Endothelial cell (in vitro differentiated cells): Measurements from ENCODE around the gene ERVH48-1. TPM values are rescaled to one million over a fixed set of nuclear protein-coding genes. Genes with fewer than 3 reads are reported as not detected.

Experiments
- DNase-seq: peaks from one replicate; pipeline ENCODE4 v3.0.0; 2021; ENCODE audit warnings: low spot score
- H3K27ac Mint-ChIP-seq: one replicate; pipeline ENCODE4 v1.8.0; 2021; ENCODE audit warnings: mixed read lengths, inconsistent platforms; ENCODE audit not compliant: unreplicated experiment
- H3K27me3 Mint-ChIP-seq: one replicate; pipeline ENCODE4 v1.8.0; 2021; ENCODE audit warnings: mild to moderate bottlenecking, moderate library complexity, mixed read lengths, inconsistent platforms; ENCODE audit not compliant: unreplicated experiment
- H3K36me3 Mint-ChIP-seq: one replicate; pipeline ENCODE4 v1.8.0; 2021; ENCODE audit warnings: mild to moderate bottlenecking, low read depth, mixed read lengths, inconsistent platforms; ENCODE audit not compliant: unreplicated experiment
- H3K4me1 Mint-ChIP-seq: one replicate; pipeline ENCODE4 v1.8.0; 2021; ENCODE audit warnings: mild to moderate bottlenecking, mixed read lengths, inconsistent platforms; ENCODE audit not compliant: unreplicated experiment
- H3K4me3 Mint-ChIP-seq: one replicate; pipeline ENCODE4 v1.8.0; 2021; ENCODE audit warnings: mild to moderate bottlenecking, mixed read lengths, inconsistent platforms; ENCODE audit not compliant: unreplicated experiment
- H3K9me3 Mint-ChIP-seq: one replicate; pipeline ENCODE4 v1.8.0; 2021; ENCODE audit warnings: mixed read lengths, inconsistent platforms; ENCODE audit not compliant: unreplicated experiment
- total RNA-seq: library from RNA; stranded (reverse); fragmentation: NEBNext Ultra II Directional; extraction: Animal tissue kit (Norgen Biotek cat#: 25700); gene quantifications from one replicate; pipeline ENCODE4 v1.2.1, GENCODE V29; 2021; ENCODE audit not compliant: unreplicated experiment
- TF ChIP-seq, protein P1 (sequence below): fragments of 200-600 bp; sonication (generic); IDR thresholded peaks from one replicate; pipeline ENCODE4 v1.5.0; 2021; ENCODE audit warnings: antibody characterized with exemption; ENCODE audit not compliant: unreplicated experiment

The ERVH48-1 gene
- total RNA-seq, 1 donor from 2014 or later: 20.5 TPM

DNA sequence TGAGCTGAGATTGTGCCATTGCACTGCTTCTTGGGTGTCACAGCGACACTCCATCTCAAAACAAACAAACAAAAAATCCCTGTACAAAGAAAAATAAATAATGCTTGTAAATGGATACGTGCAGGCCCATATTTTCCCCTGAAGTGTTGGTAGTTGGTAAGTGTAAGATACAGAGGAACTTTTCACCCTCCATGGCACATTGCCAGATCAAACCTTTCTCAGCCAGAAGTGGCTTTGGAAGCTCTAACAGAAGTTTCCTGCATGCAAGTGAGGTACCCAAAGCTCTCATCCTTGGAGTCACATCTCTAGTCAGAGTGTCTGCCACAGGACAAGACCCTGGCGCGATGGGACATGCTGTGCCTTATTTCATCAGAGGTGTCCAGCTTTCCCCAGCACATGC is 25.0 kb downstream of the ERVH48-1 start:
- no peak overlapping the region for H3K4me3 Mint-ChIP-seq
- TF ChIP-seq, protein P1, sequence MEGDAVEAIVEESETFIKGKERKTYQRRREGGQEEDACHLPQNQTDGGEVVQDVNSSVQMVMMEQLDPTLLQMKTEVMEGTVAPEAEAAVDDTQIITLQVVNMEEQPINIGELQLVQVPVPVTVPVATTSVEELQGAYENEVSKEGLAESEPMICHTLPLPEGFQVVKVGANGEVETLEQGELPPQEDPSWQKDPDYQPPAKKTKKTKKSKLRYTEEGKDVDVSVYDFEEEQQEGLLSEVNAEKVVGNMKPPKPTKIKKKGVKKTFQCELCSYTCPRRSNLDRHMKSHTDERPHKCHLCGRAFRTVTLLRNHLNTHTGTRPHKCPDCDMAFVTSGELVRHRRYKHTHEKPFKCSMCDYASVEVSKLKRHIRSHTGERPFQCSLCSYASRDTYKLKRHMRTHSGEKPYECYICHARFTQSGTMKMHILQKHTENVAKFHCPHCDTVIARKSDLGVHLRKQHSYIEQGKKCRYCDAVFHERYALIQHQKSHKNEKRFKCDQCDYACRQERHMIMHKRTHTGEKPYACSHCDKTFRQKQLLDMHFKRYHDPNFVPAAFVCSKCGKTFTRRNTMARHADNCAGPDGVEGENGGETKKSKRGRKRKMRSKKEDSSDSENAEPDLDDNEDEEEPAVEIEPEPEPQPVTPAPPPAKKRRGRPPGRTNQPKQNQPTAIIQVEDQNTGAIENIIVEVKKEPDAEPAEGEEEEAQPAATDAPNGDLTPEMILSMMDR: no peak
- no peak overlapping the region for H3K27ac Mint-ChIP-seq
- peaks cover 25% of the 10 kb centered on the region for H3K36me3 Mint-ChIP-seq
- no peaks in the 10 kb centered on the region for H3K9me3 Mint-ChIP-seq
- no peak for DNase-seq
- H3K27me3 Mint-ChIP-seq: no peaks in the 10 kb centered on the region
- no peaks in the 10 kb centered on the region for H3K4me1 Mint-ChIP-seq

GRCh38 chr21:42892931-42893755 is 32.3 kb downstream of the ERVH48-1 start, which contains the start of gene NDUFV3:
NDUFV3 (plus strand) TSS chr21:42893309; CDS start chr21:42893334, 25 bp downstream.
- peak within 1 kb of the TSS; percentile 81 for H3K27ac Mint-ChIP-seq
- TF ChIP-seq, protein P1: no peak
- H3K4me3 Mint-ChIP-seq: peak within 1 kb of the TSS; percentile 92
- peaks cover 2% of the 10 kb centered on the region for H3K36me3 Mint-ChIP-seq
- peak; percentile 100 for DNase-seq
- no peaks in the 10 kb centered on the region for H3K27me3 Mint-ChIP-seq
- H3K9me3 Mint-ChIP-seq: no peaks in the 10 kb centered on the region
- peaks cover 4% of the 10 kb centered on the region for H3K4me1 Mint-ChIP-seq

GRCh38 chr21:42892582-42892930 is 32.9 kb downstream of the ERVH48-1 start:
- Mint-ChIP-seq H3K27ac (peak overlapping the region; percentile 81), H3K36me3 (no peaks in the 10 kb centered on the region), H3K9me3 (no peaks in the 10 kb centered on the region), H3K4me3 (peak overlapping the region; percentile 92), H3K4me1 (peaks cover 4% of the 10 kb centered on the region), H3K27me3 (no peaks in the 10 kb centered on the region)
- TF ChIP-seq, protein P1: no peak
- no peak for DNase-seq

DNA sequence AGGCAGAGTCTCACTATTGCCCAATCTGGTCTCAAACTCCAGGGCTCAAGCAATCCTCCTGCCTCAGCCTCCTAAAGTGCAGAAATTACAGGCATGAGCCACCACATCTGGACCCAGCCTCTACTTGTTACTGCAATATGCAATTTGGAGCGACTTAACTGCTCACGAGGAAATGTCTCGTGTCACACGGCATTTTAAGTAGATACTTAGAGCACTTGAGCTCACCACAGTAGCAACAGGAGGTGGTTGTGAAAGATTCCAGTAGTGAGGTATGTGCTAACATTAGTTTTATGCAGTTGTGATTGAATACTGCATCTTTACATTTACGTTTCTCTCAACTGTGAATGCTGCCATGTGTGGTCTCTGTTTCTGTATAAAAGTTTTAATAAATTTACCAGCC is 38.1 kb downstream of the ERVH48-1 start:
- TF ChIP-seq, protein P1: no peak
- no peaks in the 10 kb centered on the region for H3K27me3 Mint-ChIP-seq
- no peaks in the 10 kb centered on the region for H3K9me3 Mint-ChIP-seq
- no peak overlapping the region for H3K4me3 Mint-ChIP-seq
- no peak overlapping the region for H3K27ac Mint-ChIP-seq
- DNase-seq: no peak
- peaks cover under 1% of the 10 kb centered on the region for H3K4me1 Mint-ChIP-seq
- H3K36me3 Mint-ChIP-seq: peaks cover 9% of the 10 kb centered on the region

GRCh38 chr21:42883921-42884320 is 41.5 kb downstream of the ERVH48-1 start:
- Mint-ChIP-seq H3K9me3 (no peaks in the 10 kb centered on the region), H3K4me1 (peaks cover 16% of the 10 kb centered on the region), H3K27me3 (peaks cover 13% of the 10 kb centered on the region), H3K27ac (no peak overlapping the region), H3K36me3 (peaks cover 9% of the 10 kb centered on the region), H3K4me3 (no peak overlapping the region)
- no peak for DNase-seq
- TF ChIP-seq, protein P1: no peak
